H1 (cell line): Measurements from ENCODE around the gene EMC10. TPM values are rescaled to one million over a fixed set of nuclear protein-coding genes. Genes with fewer than 3 reads are reported as not detected.

Experiments used
- CTCF ChIA-PET: fragments of 300-600 bp; sonication (Branson Sonifier 250); formaldehyde crosslinking; loops from one replicate; lab custom pipeline; 2021; ENCODE audit not compliant: partially characterized antibody; lab: Charles Lee
- POLR2A ChIA-PET: fragments of 300-600 bp; sonication (Branson Sonifier 250); formaldehyde crosslinking; loops from one replicate; lab custom pipeline; 2021; ENCODE audit warnings: inconsistent platforms; ENCODE audit not compliant: partially characterized antibody; lab: Charles Lee
- DNase-seq, 2 experiments: peaks; one replicate each; pipeline versions ENCODE4 v3.0.0 to v3.0.0-alpha.2; 2010 to 2022; ENCODE audit warnings: low spot score in 2 of 2, low read depth in 1 of 2, mixed read lengths in 1 of 2
- FAIRE-seq: peaks from 2 replicates; lab custom pipeline; 2011; peaks lifted over from hg19 to GRCh38; lab: Jason Lieb, UNC
- H2AFZ ChIP-seq: 2 replicates; pipeline ENCODE4 v1.8.1; 2012; ENCODE audit warnings: low read length, inconsistent platforms
- H2AK5ac ChIP-seq: 2 replicates; pipeline ENCODE4 v1.6.1; 2013; ENCODE audit warnings: low read depth, low read length
- H2BK120ac ChIP-seq: replicated peaks from 2 replicates; pipeline ENCODE3; 2013; ENCODE audit warnings: low read depth, low read length, inconsistent platforms
- H2BK12ac ChIP-seq: 2 replicates; pipeline ENCODE4 v1.6.1; 2013; ENCODE audit warnings: low read depth, low read length
- H2BK15ac ChIP-seq: 2 replicates; pipeline ENCODE4 v1.6.1; 2013; ENCODE audit warnings: low read length
- H2BK20ac ChIP-seq: 2 replicates; pipeline ENCODE4 v1.6.1; 2013; ENCODE audit warnings: low read length
- H2BK5ac ChIP-seq: 2 replicates; pipeline ENCODE4 v1.6.1; 2013; ENCODE audit warnings: low read depth, low read length
- H3K14ac ChIP-seq: 2 replicates; pipeline ENCODE4 v1.6.1; 2013; ENCODE audit warnings: inconsistent platforms; ENCODE audit not compliant: insufficient read length
- H3K18ac ChIP-seq: 2 replicates; pipeline ENCODE4 v1.6.1; 2013; ENCODE audit warnings: low read length; ENCODE audit errors: extremely low read depth
- H3K23ac ChIP-seq: 2 replicates; pipeline ENCODE4 v1.6.1; 2013; ENCODE audit warnings: inconsistent platforms; ENCODE audit not compliant: insufficient read length
- H3K23me2 ChIP-seq: 2 replicates; pipeline ENCODE4 v1.6.1; 2013; ENCODE audit warnings: low read depth, low read length
- H3K27ac ChIP-seq: 2 replicates; pipeline ENCODE4 v1.6.1; 2011; ENCODE audit warnings: low read depth, low read length, inconsistent platforms
- H3K27me3 ChIP-seq, 4 experiments: replicated peaks in 1 of 4; 1 replicate in 1 of 4; 2 replicates in 3 of 4; pipeline versions ENCODE4 v1.6.1 to v1.8.1; 2011 to 2013; ENCODE audit warnings: low read length in 3 of 4, mild to moderate bottlenecking in 3 of 4, inconsistent platforms in 2 of 4, mixed read lengths in 2 of 4, moderate library complexity in 1 of 4; ENCODE audit not compliant: control insufficient read depth in 3 of 4, insufficient read depth in 3 of 4; ENCODE audit errors: extremely low read depth in 1 of 4
- H3K36me3 ChIP-seq, 4 experiments: 2 replicates each; pipeline versions ENCODE4 v1.6.1 to v1.8.1; 2011 to 2013; ENCODE audit warnings: mild to moderate bottlenecking in 4 of 4, low read length in 3 of 4, moderate library complexity in 2 of 4, control low read depth in 1 of 4, inconsistent platforms in 1 of 4; ENCODE audit not compliant: insufficient read depth in 4 of 4, control insufficient read depth in 2 of 4
- H3K4ac ChIP-seq: replicated peaks from 2 replicates; pipeline ENCODE3; 2013; ENCODE audit warnings: low read length, low read depth, mixed read lengths, inconsistent platforms; ENCODE audit not compliant: insufficient read length
- H3K4me1 ChIP-seq, 4 experiments: replicated peaks in 1 of 4; 1 replicate in 1 of 4; 2 replicates in 3 of 4; pipeline versions ENCODE4 v1.6.1 to v1.8.1; 2011 to 2013; ENCODE audit warnings: low read length in 3 of 4, inconsistent platforms in 2 of 4, mixed read lengths in 1 of 4; ENCODE audit not compliant: insufficient read depth in 4 of 4, control insufficient read depth in 3 of 4
- H3K4me2 ChIP-seq, 2 experiments: 2 replicates each; pipeline versions ENCODE4 v1.6.1 to v1.8.1; 2011 to 2013; ENCODE audit warnings: low read depth in 2 of 2, low read length in 2 of 2, control low read depth in 1 of 2, inconsistent platforms in 1 of 2, mild to moderate bottlenecking in 1 of 2; ENCODE audit not compliant: insufficient read depth in 1 of 2
- H3K4me3 ChIP-seq, 4 experiments: fragments of 200-600, 300-600 bp in 1 of 4; sonication (generic), shearing (Covaris generic), sonication (Bioruptor Twin) in 1 of 4; 2 replicates each; pipeline versions ENCODE4 v1.5.1 to v1.8.1; 2011 to 2016; ENCODE audit warnings: low read length in 4 of 4, low read depth in 3 of 4, control low read depth in 2 of 4, inconsistent platforms in 2 of 4, mild to moderate bottlenecking in 2 of 4, mixed read lengths in 1 of 4, moderate library complexity in 1 of 4; ENCODE audit not compliant: insufficient read depth in 2 of 4; ENCODE audit errors: extremely low read depth in 1 of 4
- H3K56ac ChIP-seq: replicated peaks from 2 replicates; pipeline ENCODE3; 2013; ENCODE audit warnings: low read depth, mild to moderate bottlenecking, mixed read lengths, low read length, inconsistent platforms; ENCODE audit not compliant: insufficient read length
- H3K79me1 ChIP-seq: 2 replicates; pipeline ENCODE4 v1.6.1; 2013; ENCODE audit warnings: low read depth, low read length, control low read depth
- H3K79me2 ChIP-seq, 2 experiments: 2 replicates each; pipeline versions ENCODE4 v1.6.1 to v1.8.1; 2012 to 2013; ENCODE audit warnings: low read length in 2 of 2, mild to moderate bottlenecking in 2 of 2, inconsistent platforms in 1 of 2; ENCODE audit not compliant: insufficient read depth in 2 of 2, control insufficient read depth in 1 of 2
- H3K9ac ChIP-seq, 4 experiments: replicated peaks in 1 of 4; 1 replicate in 1 of 4; 2 replicates in 3 of 4; pipeline versions ENCODE4 v1.6.1 to v1.8.1; 2011 to 2013; ENCODE audit warnings: low read depth in 3 of 4, low read length in 3 of 4, control low read depth in 2 of 4, mild to moderate bottlenecking in 2 of 4, moderate library complexity in 2 of 4, inconsistent platforms in 1 of 4; ENCODE audit errors: extremely low read depth in 1 of 4
- H3K9me3 ChIP-seq, 2 experiments: 2 replicates each; pipeline versions ENCODE4 v1.6.1 to v1.8.1; 2012 to 2013; ENCODE audit warnings: mild to moderate bottlenecking in 2 of 2, moderate library complexity in 2 of 2, control low read depth in 1 of 2, inconsistent platforms in 1 of 2, low read depth in 1 of 2, low read length in 1 of 2, mixed read lengths in 1 of 2; ENCODE audit not compliant: insufficient read depth in 2 of 2
- H4K20me1 ChIP-seq, 2 experiments: replicated peaks in 1 of 2; 2 replicates each; pipeline versions ENCODE3 to v1.8.1; 2011 to 2013; ENCODE audit warnings: inconsistent platforms in 2 of 2, low read length in 2 of 2, mild to moderate bottlenecking in 1 of 2; ENCODE audit not compliant: insufficient read depth in 2 of 2, control insufficient read depth in 1 of 2
- H4K5ac ChIP-seq: 2 replicates; pipeline ENCODE4 v1.6.1; 2013; ENCODE audit warnings: low read length, low read depth, mixed read lengths, inconsistent platforms; ENCODE audit not compliant: insufficient read length
- H4K8ac ChIP-seq: 2 replicates; pipeline ENCODE4 v1.8.0; 2013; ENCODE audit warnings: mild to moderate bottlenecking, moderate library complexity, low read length, inconsistent platforms; ENCODE audit not compliant: insufficient read depth; ENCODE audit errors: extremely low read depth
- H4K91ac ChIP-seq: replicated peaks from 2 replicates; pipeline ENCODE3; 2013; ENCODE audit warnings: low read length, mixed read lengths, inconsistent platforms; ENCODE audit not compliant: insufficient read length
- BACH1 ChIP-seq: IDR thresholded peaks from 2 replicates; pipeline ENCODE4 v1.6.1; 2012; ENCODE audit warnings: low read length, improper control_type of control experiment
- BCL11A ChIP-seq, 2 experiments: IDR thresholded peaks; one replicate each; pipeline ENCODE4 v1.6.1; 2011; ENCODE audit warnings: low read depth in 2 of 2, low read length in 2 of 2, mild to moderate bottlenecking in 2 of 2
- CBX5 ChIP-seq: fragments of 300-800, 300-1000 bp; sonication (generic); IDR thresholded peaks from 2 replicates; pipeline ENCODE4 v1.7.1; 2016; ENCODE audit warnings: antibody characterized with exemption, low read length, low read depth
- CHD2 ChIP-seq: IDR thresholded peaks from 2 replicates; pipeline ENCODE4 v1.6.1; 2012; ENCODE audit warnings: low read length, improper control_type of control experiment
- EGR1 ChIP-seq: IDR thresholded peaks from 2 replicates; pipeline ENCODE4 v1.6.1; 2011; ENCODE audit warnings: low read depth, low read length, borderline replicate concordance
- HDAC2 ChIP-seq, 2 experiments: fragments of 300-600 bp in 1 of 2; sonication (generic) in 1 of 2; IDR thresholded peaks; 2 replicates each; pipeline ENCODE4 v1.6.1; 2011 to 2012; ENCODE audit warnings: low read depth in 2 of 2, low read length in 2 of 2, mild to moderate bottlenecking in 2 of 2, moderate library complexity in 2 of 2, borderline replicate concordance in 1 of 2, inconsistent platforms in 1 of 2
- JUN ChIP-seq: IDR thresholded peaks from 2 replicates; pipeline ENCODE4 v1.6.1; 2011; ENCODE audit warnings: low read depth, mild to moderate bottlenecking, improper control_type of control experiment, low read length
- RFX5 ChIP-seq: IDR thresholded peaks from 2 replicates; pipeline ENCODE4 v1.6.1; 2011; ENCODE audit warnings: low read depth, low read length, improper control_type of control experiment, borderline replicate concordance
- SRF ChIP-seq: IDR thresholded peaks from 2 replicates; pipeline ENCODE4 v1.6.1; 2011; ENCODE audit warnings: mild to moderate bottlenecking, low read depth, low read length, moderate library complexity
- SUZ12 ChIP-seq: fragments of 200-600 bp; sonication (generic); IDR thresholded peaks from 2 replicates; pipeline ENCODE4 v1.6.1; 2012; ENCODE audit warnings: mild to moderate bottlenecking, inconsistent platforms, low read length, moderate library complexity, mixed read lengths
- WGBS, 2 experiments: shearing (Covaris generic) in 1 of 2; methylation state at CpG; one replicate each; pipeline versions ENCODE4 v1.1.6 to v1.1.7; 2013 to 2015; ENCODE audit warnings: low lambda C conversion rate in 2 of 2, mixed read lengths in 2 of 2, inconsistent platforms in 1 of 2, low coverage in 1 of 2, missing lambda C conversion rate in 1 of 2; ENCODE audit not compliant: insufficient replicate concordance in 2 of 2, insufficient coverage in 1 of 2, insufficient read length in 1 of 2; ENCODE audit errors: extremely low coverage in 1 of 2, missing lambda C conversion rate in 1 of 2; 5-methylcytosine and 5-hydroxymethylcytosine counted together
- polyA plus RNA-seq, 7 experiments: library from polyadenylated mRNA; depleted of rRNA in 3 of 7; stranded (reverse) in 5 of 7; unstranded in 2 of 7; fragments of >200 nt in 5 of 7; fragments of 200-250 nt in 2 of 7; gene quantifications; 1 replicate in 5 of 7; 2 replicates in 1 of 7; 4 replicates in 1 of 7; pipeline versions ENCODE4 v1.2.1 to v1.2.3, GENCODE V29; 2011 to 2013; ENCODE audit warnings: missing spikeins in 2 of 7, mixed read lengths in 2 of 7
- total RNA-seq: library from RNA; stranded (reverse); fragmentation: NEBNext Ultra II Directional; extraction: Animal tissue kit (Norgen Biotek cat#: 25700); gene quantifications from 2 replicates; pipeline ENCODE4 v1.2.1, GENCODE V29; 2021
- TF ChIP-seq, protein P1 (sequence below): IDR thresholded peaks from 2 replicates; pipeline ENCODE4 v1.6.1; 2011; ENCODE audit warnings: low read depth, mild to moderate bottlenecking, low read length; ENCODE audit not compliant: insufficient read depth

EMC10 gene
- total and polyA plus RNA-seq, 2 of the 8 experiments (the other 6 are each of a cell fraction or from before 2014, with no cell fraction given) = 77.6 to 103 TPM

DNA sequence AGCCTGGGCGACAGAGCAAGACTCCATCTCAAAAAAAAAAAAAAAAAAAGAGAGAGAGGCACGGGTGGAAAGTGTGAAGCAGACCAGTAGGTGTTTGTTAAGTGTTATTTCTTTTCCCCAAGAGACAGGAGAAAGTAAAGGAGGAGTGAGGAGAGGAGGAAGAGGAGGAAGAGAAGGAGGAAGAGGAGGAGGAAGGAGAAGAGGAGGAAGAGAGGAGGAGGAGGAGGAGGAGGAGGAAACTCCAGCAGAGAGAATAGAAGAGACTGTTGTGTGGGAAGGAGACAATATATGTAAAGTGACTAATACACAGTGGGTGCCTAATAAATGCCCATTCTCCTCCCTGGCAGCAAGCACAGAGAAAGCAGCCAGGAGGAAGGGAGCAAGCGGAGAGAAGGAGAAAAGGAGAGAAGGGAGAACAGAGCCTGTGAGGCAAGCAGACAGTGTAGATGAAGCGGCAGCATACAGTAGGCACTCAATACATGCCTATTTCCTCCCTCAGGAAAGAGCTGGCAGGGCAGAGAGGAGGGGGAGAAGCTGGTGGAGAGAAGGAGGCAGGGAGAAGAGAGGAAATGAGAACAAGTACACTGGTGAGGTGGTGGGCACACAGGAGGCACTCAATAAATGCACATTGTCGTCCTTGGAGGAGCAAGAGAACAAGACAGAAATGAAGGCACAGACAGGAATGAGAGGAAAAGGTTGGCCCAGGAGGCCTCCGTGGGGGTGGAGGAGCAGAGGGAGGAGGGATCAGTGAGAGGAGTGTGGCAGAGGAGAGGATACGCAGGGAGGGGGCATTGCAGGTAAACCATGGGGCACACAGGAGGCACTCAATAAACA is 18.1 kb downstream of the EMC10 start:
- H4K5ac ChIP-seq = no peak overlapping the region
- H3K23ac ChIP-seq = no peak overlapping the region
- H3K79me1 ChIP-seq = no peaks in the 10 kb centered on the region
- H2BK20ac ChIP-seq = no peak overlapping the region
- no peak overlapping the region for H3K18ac ChIP-seq
- peaks cover 10 to 74% (median 61%) of the 10 kb centered on the region in 4 experiments for H3K27me3 ChIP-seq
- no peaks in the 10 kb centered on the region for H3K9me3 ChIP-seq
- H3K79me2 ChIP-seq = no peaks in the 10 kb centered on the region
- H3K27ac ChIP-seq = no peak overlapping the region
- no peaks in the 10 kb centered on the region for H4K20me1 ChIP-seq
- H2AFZ ChIP-seq = no peak overlapping the region
- H2BK15ac ChIP-seq = no peak overlapping the region
- peaks cover 0 to 15% (median 7%) of the 10 kb centered on the region in 4 experiments; a peak in 5 of 7 replicates for H3K4me1 ChIP-seq
- H3K36me3 ChIP-seq = no peaks in the 10 kb centered on the region
- FAIRE-seq = no peak
- WGBS, 2 experiments = 78% methylated on average over 5 of the region's 7 CpGs; no CpG with 5 or more reads in 1 of the 2 experiments
- no peak overlapping the region; the same call in 1 of the 2 replicates for H4K8ac ChIP-seq
- no peak overlapping the region for H2AK5ac ChIP-seq
- no peak overlapping the region; a peak in 1 of 7 replicates for H3K9ac ChIP-seq
- no peak for DNase-seq
- H4K91ac ChIP-seq = no peak overlapping the region
- ChIA-PET CTCF (interaction anchor here (1.2 to 1.4 kb wide), 2 partner anchors 61 to 62 kb away, joined by 3 to 4 read pairs; no protein-coding TSS in a partner anchor), POLR2A (no interaction called here)
- no peak overlapping the region for H2BK120ac ChIP-seq
- H2BK12ac ChIP-seq = 0 out of 2 replicates have a peak overlapping the region, but pooled peaks have one; percentile 5
- no peak overlapping the region for H2BK5ac ChIP-seq
- no peak overlapping the region for H3K4me3 ChIP-seq
- peaks cover 4% of the 10 kb centered on the region; the same call in 1 of the 2 replicates for H3K23me2 ChIP-seq
- no peak overlapping the region for H3K56ac ChIP-seq
- H3K4me2 ChIP-seq = no peak overlapping the region
- H3K4ac ChIP-seq = no peak overlapping the region
- H3K14ac ChIP-seq = no peak overlapping the region
- TF ChIP-seq RFX5 = no peak
- TF ChIP-seq SUZ12 = no peak
- no peak for TF ChIP-seq BCL11A (IDR thresholded peaks at IDR 0.05; ENCODE audit: low read depth in 2 of 2, low read length in 2 of 2)
- no peak for TF ChIP-seq EGR1
- TF ChIP-seq BACH1 = no peak
- TF ChIP-seq CHD2 = no peak
- TF ChIP-seq SRF = no peak
- TF ChIP-seq, protein P1, sequence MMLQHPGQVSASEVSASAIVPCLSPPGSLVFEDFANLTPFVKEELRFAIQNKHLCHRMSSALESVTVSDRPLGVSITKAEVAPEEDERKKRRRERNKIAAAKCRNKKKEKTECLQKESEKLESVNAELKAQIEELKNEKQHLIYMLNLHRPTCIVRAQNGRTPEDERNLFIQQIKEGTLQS = no peak
- TF ChIP-seq JUN = no peak
- no peak for TF ChIP-seq CBX5
- no peak for TF ChIP-seq HDAC2 (IDR thresholded peaks at IDR 0.05; ENCODE audit: borderline replicate concordance in 1 of 2, low read depth in 2 of 2, low read length in 2 of 2)
